ENCODE measurements around the gene TMEM50B.

TMEM50B gene

DNA sequence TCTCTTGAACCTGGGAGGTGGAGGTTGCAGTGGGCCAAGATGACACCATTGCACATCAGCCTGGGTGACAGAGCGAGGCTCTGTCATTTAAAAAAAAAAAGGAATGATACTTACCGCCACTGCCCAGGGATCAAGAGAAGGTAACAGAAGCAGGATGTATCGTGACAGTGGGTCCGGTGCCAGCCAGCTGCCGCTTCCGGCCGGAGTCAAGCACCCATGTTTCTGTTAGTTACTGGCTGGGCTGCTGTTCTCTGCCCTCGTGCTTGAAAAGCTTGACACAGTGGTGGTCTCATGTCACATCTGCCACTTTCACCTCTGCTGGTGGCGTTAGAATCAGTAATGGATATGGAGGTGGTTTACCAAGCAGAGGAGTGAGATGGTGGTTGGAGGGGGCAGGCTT lies 55.6 kb downstream of the TMEM50B start:
- no peak for DNase-seq
- no peaks in the 10 kb centered on the region for H3K27me3 ChIP-seq (replicated peaks)
- peaks cover 79% of the 10 kb centered on the region for H3K36me3 ChIP-seq (replicated peaks)
- in situ Hi-C loops (cut with HindIII; ENCODE audit: low pct_ligation_motif_present, low sequenced_read_pairs), result no loop called here
- TF ChIP-seq, protein P1, sequence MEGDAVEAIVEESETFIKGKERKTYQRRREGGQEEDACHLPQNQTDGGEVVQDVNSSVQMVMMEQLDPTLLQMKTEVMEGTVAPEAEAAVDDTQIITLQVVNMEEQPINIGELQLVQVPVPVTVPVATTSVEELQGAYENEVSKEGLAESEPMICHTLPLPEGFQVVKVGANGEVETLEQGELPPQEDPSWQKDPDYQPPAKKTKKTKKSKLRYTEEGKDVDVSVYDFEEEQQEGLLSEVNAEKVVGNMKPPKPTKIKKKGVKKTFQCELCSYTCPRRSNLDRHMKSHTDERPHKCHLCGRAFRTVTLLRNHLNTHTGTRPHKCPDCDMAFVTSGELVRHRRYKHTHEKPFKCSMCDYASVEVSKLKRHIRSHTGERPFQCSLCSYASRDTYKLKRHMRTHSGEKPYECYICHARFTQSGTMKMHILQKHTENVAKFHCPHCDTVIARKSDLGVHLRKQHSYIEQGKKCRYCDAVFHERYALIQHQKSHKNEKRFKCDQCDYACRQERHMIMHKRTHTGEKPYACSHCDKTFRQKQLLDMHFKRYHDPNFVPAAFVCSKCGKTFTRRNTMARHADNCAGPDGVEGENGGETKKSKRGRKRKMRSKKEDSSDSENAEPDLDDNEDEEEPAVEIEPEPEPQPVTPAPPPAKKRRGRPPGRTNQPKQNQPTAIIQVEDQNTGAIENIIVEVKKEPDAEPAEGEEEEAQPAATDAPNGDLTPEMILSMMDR (IDR thresholded peaks at IDR 0.05; ENCODE audit: low read depth, low read length, missing control alignments), result no peak
- H3K27ac ChIP-seq, result no peak overlapping the region
- no peak overlapping the region for H3K4me3 ChIP-seq (ENCODE audit: low read depth, low read length)

DNA sequence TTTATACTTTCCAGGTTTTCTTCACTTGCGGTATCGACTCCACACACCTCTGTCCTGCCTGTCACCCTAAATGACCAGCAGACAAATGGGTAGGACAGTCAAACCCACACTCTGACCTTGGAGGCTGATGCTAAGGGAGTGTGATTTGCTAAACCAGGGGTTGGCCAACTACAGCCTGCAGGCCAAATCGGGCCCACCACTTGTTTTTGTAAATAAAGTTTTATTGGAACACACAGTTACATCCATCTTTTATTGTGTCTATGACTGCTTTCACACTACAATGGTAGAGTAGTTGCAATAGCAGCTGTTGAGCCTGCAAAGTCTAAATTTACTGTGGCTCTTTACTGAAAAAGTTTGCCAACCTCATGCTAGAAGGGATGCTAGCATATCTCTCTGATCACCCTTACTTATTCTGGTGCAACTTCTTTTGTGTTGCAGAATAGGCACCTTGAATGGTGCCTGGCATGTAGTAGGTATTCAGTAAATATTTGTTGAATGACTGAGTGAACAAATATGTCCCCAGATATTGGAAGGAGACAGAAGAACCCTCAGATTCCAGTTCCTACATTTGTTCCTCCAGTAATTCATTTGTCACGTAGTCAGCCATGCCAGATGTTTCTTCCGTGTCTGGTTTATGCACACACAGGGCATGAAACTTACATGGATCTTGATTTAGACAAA lies 57.9 kb downstream of the TMEM50B start:
- DNase-seq, result no peak
- Histone ChIP-seq H3K27me3 (replicated peaks) (no peaks in the 10 kb centered on the region), H3K36me3 (replicated peaks) (peaks cover 67% of the 10 kb centered on the region), H3K4me3 (ENCODE audit: low read depth, low read length) (no peak overlapping the region), H3K27ac (no peak overlapping the region)
- TF ChIP-seq, protein P1 (IDR thresholded peaks at IDR 0.05; ENCODE audit: low read depth, low read length, missing control alignments), result no peak
- in situ Hi-C loops (cut with HindIII; ENCODE audit: low pct_ligation_motif_present, low sequenced_read_pairs), result no loop called here

DNA sequence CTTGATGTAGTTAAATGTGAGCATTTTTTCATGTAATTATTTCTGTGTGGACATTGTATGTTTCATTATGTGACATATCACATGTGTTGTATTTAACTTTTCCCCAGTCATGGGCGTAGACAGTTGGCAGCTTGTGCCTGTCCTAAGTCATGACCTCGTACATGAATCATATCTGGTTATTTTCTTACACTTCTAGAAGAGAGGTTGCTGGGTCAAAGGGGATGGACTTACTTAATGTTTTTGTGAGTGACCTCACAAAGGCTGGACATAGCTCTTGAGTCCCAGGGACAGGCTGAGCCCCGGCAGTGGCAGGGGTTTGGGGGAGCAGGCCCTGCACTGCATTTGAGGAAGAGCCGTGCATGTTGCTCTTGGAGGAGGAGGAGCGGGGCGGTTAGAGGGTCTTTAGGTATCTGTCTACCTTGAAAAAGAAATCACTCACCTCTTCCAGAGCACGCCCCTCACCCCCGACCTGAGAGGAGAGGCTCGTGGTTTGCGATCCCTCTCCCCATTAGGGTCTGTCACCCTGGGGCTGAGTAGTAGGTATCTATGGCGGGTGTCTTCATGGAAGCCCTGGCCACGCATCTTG lies 60.1 kb downstream of the TMEM50B start:
- TF ChIP-seq, protein P1 (IDR thresholded peaks at IDR 0.05; ENCODE audit: low read depth, low read length, missing control alignments), result no peak
- peak; percentile 53 for DNase-seq
- H3K4me3 ChIP-seq (ENCODE audit: low read depth, low read length), result no peak overlapping the region
- in situ Hi-C loops (cut with HindIII; ENCODE audit: low pct_ligation_motif_present, low sequenced_read_pairs), result no loop called here
- peak overlapping the region; percentile 49 for H3K27ac ChIP-seq
- no peaks in the 10 kb centered on the region for H3K27me3 ChIP-seq (replicated peaks)
- H3K36me3 ChIP-seq (replicated peaks), result peaks cover 68% of the 10 kb centered on the region

DNA sequence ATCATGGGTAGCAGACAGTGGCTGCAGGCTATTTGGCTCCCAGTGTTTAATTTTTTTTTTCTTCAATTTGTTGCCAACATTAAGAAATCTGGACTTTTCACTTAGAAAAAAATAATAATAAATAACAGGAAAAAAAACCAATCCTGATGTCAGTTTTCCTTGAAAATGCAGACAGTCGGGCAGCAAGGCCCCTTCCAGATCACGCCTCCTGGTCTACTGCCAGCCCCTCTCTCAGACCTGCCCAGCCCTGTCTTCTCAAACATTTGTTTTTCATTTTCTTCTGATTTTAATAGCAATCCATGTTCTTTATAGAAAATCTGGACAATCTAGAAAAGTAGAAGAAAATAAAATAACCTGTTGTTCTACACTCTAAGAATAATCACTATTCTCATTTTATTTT lies 61.1 kb downstream of the TMEM50B start:
- no peak overlapping the region for H3K4me3 ChIP-seq (ENCODE audit: low read depth, low read length)
- peaks cover 69% of the 10 kb centered on the region for H3K36me3 ChIP-seq (replicated peaks)
- no peaks in the 10 kb centered on the region for H3K27me3 ChIP-seq (replicated peaks)
- H3K27ac ChIP-seq, result no peak overlapping the region
- TF ChIP-seq, protein P1 (IDR thresholded peaks at IDR 0.05; ENCODE audit: low read depth, low read length, missing control alignments), result no peak
- in situ Hi-C loops (cut with HindIII; ENCODE audit: low pct_ligation_motif_present, low sequenced_read_pairs), result no loop called here
- no peak for DNase-seq

DNA sequence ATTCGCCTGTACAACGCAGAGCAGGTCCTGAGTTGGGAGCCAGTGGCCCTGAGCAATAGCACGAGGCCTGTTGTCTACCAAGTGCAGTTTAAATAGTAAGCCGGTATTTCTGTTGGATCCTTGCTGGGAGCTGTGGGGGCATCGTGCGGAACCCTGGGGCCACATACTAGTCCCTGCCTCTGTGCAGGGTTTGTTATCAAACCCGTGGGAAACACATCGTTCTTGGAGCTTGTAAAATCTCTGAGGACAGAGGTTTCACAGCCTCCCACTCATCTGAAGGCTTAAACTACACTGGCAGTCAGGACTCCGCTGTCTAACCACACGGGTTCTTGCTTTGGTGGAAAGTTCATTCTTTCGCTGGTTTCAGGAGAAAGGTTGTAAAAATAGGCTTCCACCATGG lies 64.8 kb downstream of the TMEM50B start:
- H3K36me3 ChIP-seq (replicated peaks), result peaks cover 57% of the 10 kb centered on the region
- no peak overlapping the region for H3K4me3 ChIP-seq (ENCODE audit: low read depth, low read length)
- DNase-seq, result no peak
- in situ Hi-C loops (cut with HindIII; ENCODE audit: low pct_ligation_motif_present, low sequenced_read_pairs), result no loop called here
- H3K27ac ChIP-seq, result no peak overlapping the region
- TF ChIP-seq, protein P1 (IDR thresholded peaks at IDR 0.05; ENCODE audit: low read depth, low read length, missing control alignments), result no peak
- no peaks in the 10 kb centered on the region for H3K27me3 ChIP-seq (replicated peaks)
